GM20431 (cell line): Measurements from ENCODE around the gene ASPHD1.
"Not testable (repeated sequence)": the region's sequence is repeated elsewhere in the genome, so short reads cannot be mapped to it uniquely, and the experiment has no call there.

Source experiments
- in situ Hi-C: fragments of 300-500 bp; cut with MseI, MboI; formaldehyde crosslinking; loops from one replicate; pipeline ENCODE4 v1.15.0; 2020; ENCODE audit warnings: low sequenced_read_pairs; ENCODE audit not compliant: unreplicated experiment

ASPHD1 gene

GRCh38 chr16:29876594-29877249 lies 23.6 kb upstream of the ASPHD1 start:
- in situ Hi-C loops, result loop anchor here (10.0 kb wide), 1 partner anchor 62 kb away; the partner anchor contains the start of genes PAGR1 and PRRT2

GRCh38 chr16:29877266-29877961 lies 22.9 kb upstream of the ASPHD1 start:
- in situ Hi-C loops, result loop anchor here (10.0 kb wide), 1 partner anchor 63 kb away; the partner anchor contains the start of genes PAGR1 and PRRT2

DNA sequence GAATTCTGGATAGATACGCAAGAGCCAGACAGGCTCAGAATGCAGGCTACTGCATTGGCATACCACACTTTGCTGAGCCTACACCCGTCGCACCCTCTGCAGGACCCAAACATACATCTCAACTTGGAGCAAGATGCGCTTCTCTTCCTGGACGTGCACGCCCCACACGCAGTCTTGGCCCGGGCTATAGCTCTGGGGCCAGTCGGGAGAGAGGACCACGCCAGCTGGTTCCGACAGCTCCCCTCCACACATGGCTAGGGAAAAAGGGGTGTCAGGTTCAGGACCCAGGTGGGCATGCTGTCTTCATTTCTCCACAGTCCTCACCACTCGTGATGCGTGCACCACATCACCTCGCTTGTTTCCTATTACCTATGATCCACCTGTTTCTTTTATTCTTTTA lies 22.1 kb upstream of the ASPHD1 start:
- in situ Hi-C loops, result loop anchor here (10.0 kb wide), 1 partner anchor 63 kb away; the partner anchor contains the start of genes PAGR1 and PRRT2

- in situ Hi-C loops, result no loop called here
Measured at GRCh38 chr16:29881050-29881449, 19.2 kb upstream of the ASPHD1 start.

- in situ Hi-C loops, result no loop called here
Measured at GRCh38 chr16:29883987-29884386, 16.3 kb upstream of the ASPHD1 start.

- in situ Hi-C loops, result not testable (repeated sequence)
Measured at GRCh38 chr16:29889372-29889771, 10.9 kb upstream of the ASPHD1 start.

- in situ Hi-C loops, result no loop called here
Measured at GRCh38 chr16:29891525-29892457, 8.5 kb upstream of the ASPHD1 start.

- in situ Hi-C loops, result no loop called here
Measured at GRCh38 chr16:29892458-29892813, 7.9 kb upstream of the ASPHD1 start.

- in situ Hi-C loops, result no loop called here
Measured at GRCh38 chr16:29893553-29893952, 6.7 kb upstream of the ASPHD1 start.

- in situ Hi-C loops, result no loop called here
Measured at GRCh38 chr16:29894352-29894751, 5.9 kb upstream of the ASPHD1 start.

- in situ Hi-C loops, result no loop called here
Measured at GRCh38 chr16:29896841-29897240, 3.4 kb upstream of the ASPHD1 start.

GRCh38 chr16:29897333-29897732 lies 3.0 kb upstream of the ASPHD1 start:
- in situ Hi-C loops, result no loop called here

DNA sequence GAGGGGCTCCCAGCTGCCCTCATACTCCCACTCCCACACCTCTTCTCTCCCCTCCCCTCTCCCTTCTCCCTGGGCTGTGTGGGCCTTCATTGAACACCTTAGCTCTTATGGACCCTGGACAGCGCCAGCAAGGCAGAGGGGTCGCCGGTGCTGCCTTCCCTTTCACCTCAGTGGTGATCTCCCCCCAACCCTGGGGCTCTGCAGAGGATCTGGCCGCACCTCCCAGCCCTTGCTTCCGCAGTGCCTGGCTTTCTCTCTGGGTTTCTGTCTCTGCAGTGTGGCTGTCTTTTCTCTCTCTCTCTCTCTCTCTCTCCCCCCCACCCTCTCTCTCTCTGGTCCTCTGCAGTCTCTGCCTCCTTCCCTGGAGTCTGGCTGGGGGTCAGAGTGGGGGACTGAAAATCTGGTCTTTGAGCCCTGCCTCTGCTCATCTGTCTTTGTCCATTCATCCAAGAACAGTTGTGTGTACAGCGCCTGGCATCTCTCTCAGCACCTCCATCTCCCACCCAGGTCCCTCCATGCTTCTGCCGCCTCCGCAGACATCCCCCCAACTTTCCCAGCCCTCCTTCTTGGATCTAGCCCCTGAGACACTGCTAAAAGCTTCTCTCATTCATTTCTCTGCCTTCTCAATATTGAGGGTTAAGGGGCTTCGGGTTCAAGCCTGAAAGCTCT lies 2.0 kb upstream of the ASPHD1 start:
- in situ Hi-C loops, result no loop called here

DNA sequence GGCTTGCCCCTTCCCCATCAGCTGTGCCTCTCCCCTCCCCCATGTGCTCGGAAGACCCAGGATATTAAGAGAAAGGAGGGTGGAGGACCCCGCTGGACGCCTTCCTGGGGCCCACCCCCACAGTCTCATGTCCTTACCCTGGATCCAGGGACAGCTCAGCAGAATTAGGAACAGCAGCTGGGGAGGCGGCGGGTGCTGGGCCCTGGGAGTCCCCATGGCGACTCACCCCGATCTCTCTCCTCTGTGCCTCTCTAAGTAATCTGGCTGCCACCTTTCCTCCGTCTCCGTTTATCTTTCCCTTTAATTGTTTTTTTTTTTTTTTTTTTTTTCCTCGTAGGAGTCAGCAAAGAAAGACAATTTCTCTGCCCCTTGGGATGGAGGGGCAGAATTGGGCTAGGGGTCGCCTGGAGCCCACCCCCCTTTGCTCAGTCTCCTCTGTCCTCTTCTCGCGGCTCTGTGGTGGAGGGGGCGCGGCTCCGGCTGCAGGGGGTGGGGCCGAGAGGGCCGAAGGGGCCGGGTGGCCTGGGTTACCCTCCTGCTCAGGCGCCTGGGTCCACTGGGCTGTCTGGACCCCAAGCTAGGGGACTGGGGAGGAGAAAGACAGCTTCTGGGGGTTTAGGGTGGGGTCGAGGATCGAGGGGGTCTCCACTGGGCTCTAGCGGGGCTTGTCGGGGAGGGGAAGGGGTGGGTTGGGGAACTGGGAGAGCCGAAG lies 1.3 kb upstream of the ASPHD1 start:
- in situ Hi-C loops, result no loop called here

DNA sequence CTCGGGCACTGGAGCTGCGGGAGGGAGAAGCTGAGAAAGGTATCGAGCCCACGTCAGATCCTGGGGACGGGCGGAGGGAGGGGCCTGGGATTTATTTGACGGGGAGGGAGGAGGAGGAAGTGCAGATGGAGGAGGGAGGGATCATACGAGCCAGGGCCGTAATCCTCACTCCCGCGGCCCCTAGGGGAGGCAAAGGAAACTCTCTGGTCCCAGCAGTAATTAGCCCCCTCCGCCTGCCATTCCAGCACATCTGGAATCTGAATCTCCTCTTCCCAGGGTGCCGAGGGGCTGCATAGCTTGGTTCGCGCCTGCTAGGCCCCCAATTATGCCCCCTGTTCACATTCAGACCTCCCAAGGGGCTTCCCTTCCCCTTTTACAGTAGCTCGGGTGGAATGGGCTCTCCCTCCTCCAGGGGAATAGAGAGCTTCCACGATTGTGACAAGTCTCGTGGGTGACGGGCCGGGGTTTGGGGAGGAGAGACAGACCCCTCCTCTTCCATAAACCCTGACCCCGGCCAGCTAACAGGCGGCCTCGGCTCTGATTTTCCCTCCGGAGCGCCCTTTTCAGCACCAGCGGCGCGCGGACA lies 679 bp upstream of the ASPHD1 start, which contains the start of gene SEZ6L2:
TSS of gene SEZ6L2 (minus strand) at position 35 of the 586 bp plus-strand sequence. CDS start 531 bp downstream, outside the sequence.
- in situ Hi-C loops, result no loop called here

GRCh38 chr16:29900888-29901606 lies 759 bp downstream of the ASPHD1 start:
- in situ Hi-C loops, result no loop called here

DNA sequence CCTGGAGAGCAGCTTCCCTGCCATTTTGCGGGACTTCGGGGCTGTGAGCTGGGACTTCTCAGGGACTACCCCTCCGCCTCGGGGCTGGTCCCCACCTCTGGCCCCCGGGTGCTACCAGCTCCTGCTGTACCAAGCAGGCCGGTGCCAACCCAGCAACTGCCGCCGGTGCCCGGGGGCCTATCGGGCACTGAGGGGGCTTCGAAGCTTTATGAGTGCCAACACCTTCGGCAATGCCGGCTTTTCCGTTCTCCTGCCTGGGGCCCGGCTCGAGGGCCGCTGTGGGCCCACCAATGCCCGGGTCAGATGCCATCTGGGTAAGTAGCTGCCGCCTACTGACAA lies 1.3 kb downstream of the ASPHD1 start:
- in situ Hi-C loops, result no loop called here

- in situ Hi-C loops, result no loop called here
Measured at GRCh38 chr16:29903590-29903989, 3.3 kb downstream of the ASPHD1 start.
